Uterus (tissue), 4 donors: Measurements from ENCODE around the gene ARHGEF28. TPM values are rescaled to one million over a fixed set of nuclear protein-coding genes. Genes with fewer than 3 reads are reported as not detected.

Experiments
- DNase-seq, 2 donors: peaks; one replicate each; pipeline ENCODE4 v3.0.0-alpha.2; 2019 to 2020
- H3K27ac ChIP-seq, 2 donors: fragments of 200-600 bp; sonication (generic); 1 replicate in 1 of 2; 2 replicates in 1 of 2; pipeline ENCODE4 v1.5.1; 2016 to 2018
- H3K27me3 ChIP-seq, 2 donors: fragments of 200-600 bp; sonication (generic); one replicate each; pipeline ENCODE4 v1.5.1; 2018 to 2019; ENCODE audit warnings: control low read depth in 1 of 2
- H3K36me3 ChIP-seq, 2 donors: fragments of 200-600 bp; sonication (generic); one replicate each; pipeline ENCODE4 v1.5.1; 2019; ENCODE audit warnings: control low read depth in 1 of 2
- H3K4me1 ChIP-seq, 2 donors: fragments of 200-600 bp; sonication (generic); one replicate each; pipeline ENCODE4 v1.5.1; 2018 to 2019; ENCODE audit warnings: control low read depth in 1 of 2
- H3K4me3 ChIP-seq, 2 donors: fragments of 200-600 bp; sonication (generic); 1 replicate in 1 of 2; 2 replicates in 1 of 2; pipeline ENCODE4 v1.5.1; 2018 to 2019; ENCODE audit warnings: mild to moderate bottlenecking in 1 of 2
- H3K9me3 ChIP-seq, 2 donors: fragments of 200-600 bp; sonication (generic); one replicate each; pipeline ENCODE4 v1.5.1; 2019; ENCODE audit warnings: control low read depth in 1 of 2
- CTCF ChIP-seq, 4 experiments: fragments of 200-600 bp in 2 of 4; fragments of 450-650 bp in 2 of 4; sonication (generic) in 2 of 4; IDR thresholded peaks; one replicate each; pipeline ENCODE4 v1.5.1; 2016 to 2019; ENCODE audit warnings: antibody characterized with exemption in 4 of 4, mild to moderate bottlenecking in 2 of 4, moderate library complexity in 1 of 4
- POLR2A ChIP-seq, 2 donors: fragments of 450-650 bp; IDR thresholded peaks; one replicate each; pipeline ENCODE4 v1.6.1; 2016; ENCODE audit warnings: antibody characterized with exemption in 2 of 2, mild to moderate bottlenecking in 1 of 2, moderate library complexity in 1 of 2
- intact Hi-C: fragments of 100-400 bp; cut with DNase I; formaldehyde crosslinking; loops from one replicate; pipeline ENCODE4 v1.15.1; 2023; ENCODE audit warnings: low total_unique reads
- total RNA-seq, 4 donors: library from RNA; depleted of rRNA in 3 of 4; stranded (reverse); fragments of >200 nt in 3 of 4; gene quantifications; one replicate each; pipeline versions ENCODE4 v1.1.0 to v1.2.4, GENCODE V29; 2014 to 2023
- donor health status: DM: yes; HTN: yes; CAD: no.

The ARHGEF28 gene
- total RNA-seq, 4 donors from 2014 or later, result 11.9 to 23.2 (median 19.3) TPM

GRCh38 chr5:73764996-73765395 is 139.0 kb downstream of the ARHGEF28 start:
- Histone ChIP-seq H3K4me1 (no peaks in the 10 kb centered on the region), H3K9me3 (no peaks in the 10 kb centered on the region), H3K27ac (no peak overlapping the region), H3K27me3 (no peaks in the 10 kb centered on the region), H3K4me3 (no peak overlapping the region), H3K36me3 (no peaks in the 10 kb centered on the region)
- intact Hi-C loops, result no loop called here
- no peak for DNase-seq
- TF ChIP-seq POLR2A (IDR thresholded peaks at IDR 0.05) (no peak), CTCF (IDR thresholded peaks at IDR 0.05) (no peak)

GRCh38 chr5:73766902-73767301 is 140.9 kb downstream of the ARHGEF28 start:
- no peaks in the 10 kb centered on the region for H3K27me3 ChIP-seq
- no peaks in the 10 kb centered on the region for H3K36me3 ChIP-seq
- TF ChIP-seq CTCF (IDR thresholded peaks at IDR 0.05), result no peak
- no peak for TF ChIP-seq POLR2A (IDR thresholded peaks at IDR 0.05)
- no peak overlapping the region for H3K27ac ChIP-seq
- no peak for DNase-seq
- no peaks in the 10 kb centered on the region for H3K4me1 ChIP-seq
- no peak overlapping the region for H3K4me3 ChIP-seq
- intact Hi-C loops, result no loop called here
- no peaks in the 10 kb centered on the region for H3K9me3 ChIP-seq

GRCh38 chr5:73770172-73771025 is 144.4 kb downstream of the ARHGEF28 start:
- H3K27me3 ChIP-seq, result no peaks in the 10 kb centered on the region
- H3K36me3 ChIP-seq, result no peaks in the 10 kb centered on the region
- H3K4me3 ChIP-seq, result no peak overlapping the region
- intact Hi-C loops, result no loop called here
- no peaks in the 10 kb centered on the region for H3K9me3 ChIP-seq
- no peak overlapping the region for H3K27ac ChIP-seq
- DNase-seq, result no peak
- H3K4me1 ChIP-seq, result no peaks in the 10 kb centered on the region
- no peak for TF ChIP-seq POLR2A (IDR thresholded peaks at IDR 0.05)
- TF ChIP-seq CTCF (IDR thresholded peaks at IDR 0.05), result no peak

GRCh38 chr5:73774924-73775323 is 148.9 kb downstream of the ARHGEF28 start:
- no peak for DNase-seq
- H3K9me3 ChIP-seq, result no peaks in the 10 kb centered on the region
- TF ChIP-seq CTCF (IDR thresholded peaks at IDR 0.05), result no peak
- no peak for TF ChIP-seq POLR2A (IDR thresholded peaks at IDR 0.05)
- no peaks in the 10 kb centered on the region for H3K36me3 ChIP-seq
- H3K27ac ChIP-seq, result no peak overlapping the region
- no peaks in the 10 kb centered on the region for H3K4me1 ChIP-seq
- intact Hi-C loops, result no loop called here
- H3K27me3 ChIP-seq, result no peaks in the 10 kb centered on the region
- H3K4me3 ChIP-seq, result no peak overlapping the region

GRCh38 chr5:73776405-73776804 is 150.4 kb downstream of the ARHGEF28 start:
- no peak for DNase-seq
- intact Hi-C loops, result no loop called here
- no peaks in the 10 kb centered on the region for H3K27me3 ChIP-seq
- no peaks in the 10 kb centered on the region for H3K4me1 ChIP-seq
- TF ChIP-seq CTCF (IDR thresholded peaks at IDR 0.05), result no peak
- TF ChIP-seq POLR2A (IDR thresholded peaks at IDR 0.05), result no peak
- no peak overlapping the region for H3K4me3 ChIP-seq
- no peak overlapping the region for H3K27ac ChIP-seq
- no peaks in the 10 kb centered on the region for H3K9me3 ChIP-seq
- no peaks in the 10 kb centered on the region for H3K36me3 ChIP-seq
